Activated T-helper 1 cell treated with anti-CD3 and anti-CD28 coated beads, Interleukin-12 subunit alpha, Interleukin-12 subunit beta, Interleukin-2, Interleukin-4 antibody, amounts not matched to agents 30 ng/mL and 10 ng/mL and 1 ng/mL, durations not matched to agents 14 hours and 24 hours and 36 hours (primary cell): ENCODE data around the gene BPIFA3. TPM values are rescaled to one million over a fixed set of nuclear protein-coding genes. Genes with fewer than 3 reads are reported as not detected.

Source experiments
- DNase-seq: peaks from one replicate; pipeline ENCODE4 v3.0.0; 2021; ENCODE audit warnings: low spot score
- H3K27ac Mint-ChIP-seq: one replicate; pipeline ENCODE4 v1.8.0; 2021; ENCODE audit warnings: mild to moderate bottlenecking, mixed read lengths
- H3K27me3 Mint-ChIP-seq: one replicate; pipeline ENCODE4 v1.8.0; 2022; ENCODE audit warnings: mild to moderate bottlenecking, moderate library complexity, mixed read lengths; ENCODE audit not compliant: insufficient read depth
- H3K36me3 Mint-ChIP-seq: one replicate; pipeline ENCODE4 v1.8.0; 2021; ENCODE audit warnings: low read depth, mixed read lengths
- H3K4me1 Mint-ChIP-seq: one replicate; pipeline ENCODE4 v1.8.0; 2021; ENCODE audit warnings: low read depth, mixed read lengths
- H3K4me3 Mint-ChIP-seq: one replicate; pipeline ENCODE4 v1.8.0; 2021; ENCODE audit warnings: mild to moderate bottlenecking, moderate library complexity, mixed read lengths
- H3K9me3 Mint-ChIP-seq: one replicate; pipeline ENCODE4 v1.8.0; 2021; ENCODE audit warnings: mixed read lengths
- intact Hi-C: fragments of 100-400 bp; cut with micrococcal nuclease; formaldehyde crosslinking; loops from one replicate; pipeline ENCODE4 v1.15.1; 2024
- total RNA-seq: library from RNA; stranded (reverse); gene quantifications from 2 replicates; pipeline ENCODE4 v1.2.3, GENCODE V29; 2022

The BPIFA3 gene
- total RNA-seq, 1 donor from 2014 or later, result not detected

DNA sequence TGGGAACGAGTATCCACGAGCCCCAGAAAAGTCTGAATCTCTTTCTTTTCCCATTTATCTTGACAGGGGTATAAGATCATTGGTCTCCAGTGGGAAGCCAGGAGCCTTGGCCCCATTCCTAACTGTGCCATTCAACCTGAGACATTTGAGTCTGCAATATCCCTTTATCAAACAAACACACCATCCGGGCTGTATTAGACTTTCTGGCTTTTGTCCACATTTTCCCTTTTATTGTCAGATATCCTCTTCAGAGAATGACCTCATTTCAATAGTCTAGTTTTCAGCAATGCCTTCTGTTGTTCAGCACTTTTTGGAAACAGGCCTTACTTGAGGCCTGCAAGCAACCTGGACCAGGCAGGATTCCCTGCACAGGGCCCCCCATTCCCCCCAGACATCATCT, 34.3 kb downstream of the BPIFA3 start:
- Mint-ChIP-seq H3K4me3 (no peak overlapping the region), H3K9me3 (no peaks in the 10 kb centered on the region), H3K4me1 (no peaks in the 10 kb centered on the region), H3K27me3 (no peaks in the 10 kb centered on the region), H3K27ac (no peak overlapping the region), H3K36me3 (no peaks in the 10 kb centered on the region)
- DNase-seq, result no peak
- intact Hi-C loops, result no loop called here

DNA sequence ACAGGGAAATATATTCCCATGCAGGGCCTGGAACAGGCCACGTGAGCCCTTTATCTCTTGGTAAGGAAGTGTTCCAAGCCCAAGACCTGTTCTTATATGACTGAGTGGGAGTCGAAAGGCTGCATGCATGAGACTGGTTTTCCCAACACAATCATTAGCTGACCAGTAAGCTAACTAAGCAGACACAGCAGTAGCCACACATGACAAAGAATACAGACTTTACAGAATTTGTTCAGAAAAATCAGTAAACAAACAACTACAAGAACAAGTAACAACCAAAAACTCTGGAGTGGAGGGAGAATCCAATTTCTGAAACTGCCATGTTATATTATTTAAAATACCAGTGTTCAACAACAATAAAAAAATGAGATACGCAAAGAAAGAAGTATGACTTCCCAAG, 35.3 kb downstream of the BPIFA3 start:
- H3K4me1 Mint-ChIP-seq, result no peaks in the 10 kb centered on the region
- no peaks in the 10 kb centered on the region for H3K9me3 Mint-ChIP-seq
- intact Hi-C loops, result no loop called here
- DNase-seq, result no peak
- no peak overlapping the region for H3K27ac Mint-ChIP-seq
- H3K27me3 Mint-ChIP-seq, result no peaks in the 10 kb centered on the region
- no peaks in the 10 kb centered on the region for H3K36me3 Mint-ChIP-seq
- no peak overlapping the region for H3K4me3 Mint-ChIP-seq

DNA sequence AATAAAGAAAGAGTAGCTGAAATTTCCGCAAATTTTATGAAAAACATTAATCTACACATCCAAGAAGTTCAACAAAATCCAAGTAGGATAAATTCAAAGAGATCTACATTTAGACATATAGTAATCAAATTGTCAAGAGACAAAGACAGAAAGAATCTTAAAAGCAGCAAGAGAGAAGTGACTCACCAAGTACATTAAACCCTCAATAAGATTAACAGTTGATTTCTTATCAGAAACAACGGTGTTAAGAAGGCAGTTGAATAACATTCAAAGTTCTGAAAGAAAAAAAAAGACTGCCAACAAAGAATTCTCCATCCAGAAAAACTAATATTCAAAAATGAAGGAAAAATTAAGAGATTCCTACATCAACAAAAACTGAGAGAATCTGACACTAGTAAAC, 37.9 kb downstream of the BPIFA3 start:
- Mint-ChIP-seq H3K36me3 (no peaks in the 10 kb centered on the region), H3K4me1 (no peaks in the 10 kb centered on the region), H3K27me3 (no peaks in the 10 kb centered on the region), H3K9me3 (no peaks in the 10 kb centered on the region), H3K4me3 (no peak overlapping the region), H3K27ac (no peak overlapping the region)
- no peak for DNase-seq
- intact Hi-C loops, result no loop called here

DNA sequence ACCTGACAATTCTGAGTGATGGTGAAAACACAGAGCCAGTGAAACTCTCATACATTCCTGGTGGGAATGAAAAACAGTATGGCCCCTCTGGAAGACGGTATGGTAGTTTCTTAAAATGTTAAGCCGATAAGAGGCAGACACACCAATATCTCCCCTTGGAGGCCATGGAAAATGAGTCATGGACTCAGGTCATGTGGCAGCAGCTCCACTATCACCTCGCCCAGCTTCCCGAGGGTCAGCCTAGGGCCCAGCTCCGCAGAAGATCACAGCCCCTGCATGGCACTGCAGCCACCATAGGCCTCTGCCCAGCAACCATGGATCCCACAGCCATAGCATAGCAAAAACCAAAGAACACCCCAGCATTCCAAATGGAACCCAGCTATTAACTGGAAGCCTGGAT, 40.1 kb downstream of the BPIFA3 start:
- intact Hi-C loops, result no loop called here
- H3K27ac Mint-ChIP-seq, result no peak overlapping the region

DNA sequence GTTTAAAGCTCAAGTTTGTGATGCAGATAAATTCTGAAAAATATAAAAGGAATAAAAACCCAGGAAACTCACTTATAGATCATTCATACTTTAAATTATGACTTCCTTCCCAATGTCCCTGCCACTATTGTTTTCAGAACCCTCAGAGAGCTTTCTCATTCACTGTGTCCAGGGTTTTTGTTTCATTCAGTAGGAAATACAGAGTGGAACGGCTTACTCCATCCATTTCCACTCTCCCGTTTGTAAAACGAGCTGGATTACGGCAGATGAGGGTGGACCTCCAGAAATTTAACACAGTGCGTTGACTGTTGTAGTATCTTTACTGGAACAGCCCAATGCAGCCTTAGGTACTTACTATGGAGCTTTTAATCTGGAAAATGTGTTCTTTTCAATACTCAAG, 42.2 kb downstream of the BPIFA3 start:
- H3K4me1 Mint-ChIP-seq, result peaks cover 5% of the 10 kb centered on the region
- no peak overlapping the region for H3K27ac Mint-ChIP-seq
- H3K36me3 Mint-ChIP-seq, result no peaks in the 10 kb centered on the region
- no peak for DNase-seq
- intact Hi-C loops, result no loop called here
- H3K27me3 Mint-ChIP-seq, result peaks cover 6% of the 10 kb centered on the region
- H3K9me3 Mint-ChIP-seq, result no peaks in the 10 kb centered on the region
- no peak overlapping the region for H3K4me3 Mint-ChIP-seq

More for the DNA sequence above, 40.1 kb downstream of the BPIFA3 start:
- DNase-seq, result no peak
- H3K4me3 Mint-ChIP-seq, result no peak overlapping the region
- no peaks in the 10 kb centered on the region for H3K36me3 Mint-ChIP-seq
- peaks cover 2% of the 10 kb centered on the region for H3K27me3 Mint-ChIP-seq
- peaks cover 5% of the 10 kb centered on the region for H3K4me1 Mint-ChIP-seq
- no peaks in the 10 kb centered on the region for H3K9me3 Mint-ChIP-seq

DNA sequence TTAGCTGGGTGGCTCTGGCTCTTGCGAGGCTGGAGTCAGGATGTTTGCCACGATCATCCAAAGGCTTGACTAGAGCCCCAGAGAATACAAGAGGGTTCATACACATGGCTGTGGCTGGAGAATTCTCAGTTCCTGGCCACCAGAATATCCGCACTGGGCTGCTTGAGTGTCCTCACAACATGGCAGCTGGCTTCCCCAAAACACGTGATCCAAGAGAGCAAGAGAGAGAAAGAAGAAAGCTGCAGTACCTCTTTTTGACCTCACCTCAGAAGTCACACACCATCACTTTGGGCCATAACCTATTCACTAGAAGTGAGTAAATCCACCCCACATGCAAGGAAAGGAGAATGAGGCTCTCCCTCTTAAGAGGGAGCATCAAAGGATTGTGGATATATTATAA, 44.3 kb downstream of the BPIFA3 start:
- Mint-ChIP-seq H3K4me3 (no peak overlapping the region), H3K4me1 (peaks cover 5% of the 10 kb centered on the region), H3K27me3 (peaks cover 6% of the 10 kb centered on the region), H3K27ac (no peak overlapping the region), H3K36me3 (no peaks in the 10 kb centered on the region), H3K9me3 (no peaks in the 10 kb centered on the region)
- DNase-seq, result no peak
- intact Hi-C loops, result no loop called here

DNA sequence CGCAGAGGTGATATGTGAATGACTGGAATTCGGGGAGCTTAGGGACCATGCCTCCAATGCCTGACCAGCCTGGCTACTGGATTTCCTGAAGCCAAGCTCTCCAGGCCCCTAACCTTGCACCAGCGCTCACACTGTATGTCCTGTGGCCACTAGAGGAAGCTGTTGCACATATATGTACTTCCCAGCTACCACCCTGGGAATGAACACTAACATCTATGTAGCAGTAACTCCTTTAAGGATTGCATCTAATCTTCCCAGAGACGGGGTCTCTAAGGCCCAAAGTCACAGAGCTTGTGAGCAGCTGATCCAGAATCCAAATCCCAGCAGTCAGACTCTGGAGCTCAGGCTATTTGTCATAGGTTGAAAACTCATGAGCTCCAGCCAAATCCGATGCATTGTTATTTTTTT, 45.5 kb downstream of the BPIFA3 start:
- no peaks in the 10 kb centered on the region for H3K9me3 Mint-ChIP-seq
- H3K4me1 Mint-ChIP-seq, result peaks cover 5% of the 10 kb centered on the region
- DNase-seq, result no peak
- intact Hi-C loops, result no loop called here
- H3K36me3 Mint-ChIP-seq, result no peaks in the 10 kb centered on the region
- H3K27ac Mint-ChIP-seq, result no peak overlapping the region
- peaks cover 6% of the 10 kb centered on the region for H3K27me3 Mint-ChIP-seq
- H3K4me3 Mint-ChIP-seq, result no peak overlapping the region

DNA sequence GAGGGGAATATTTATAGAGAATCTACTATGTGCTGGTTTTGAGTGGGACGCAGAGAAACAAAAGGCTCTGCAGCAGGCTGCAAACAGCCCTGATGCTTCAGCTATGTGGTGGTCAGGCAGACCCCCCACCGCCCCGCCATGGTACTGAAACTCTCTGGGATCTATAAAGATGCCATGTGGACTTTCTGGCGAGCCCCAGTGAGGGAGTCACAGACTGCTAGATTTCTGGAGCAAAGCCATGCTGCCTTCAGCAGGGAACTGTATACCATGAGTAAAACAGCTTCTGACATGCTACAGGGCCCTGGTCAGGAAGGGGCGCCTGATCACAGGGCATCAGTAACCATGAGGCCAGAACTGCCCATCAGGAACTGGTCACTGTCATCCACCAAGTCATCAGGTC, 46.6 kb downstream of the BPIFA3 start:
- Mint-ChIP-seq H3K9me3 (no peaks in the 10 kb centered on the region), H3K36me3 (no peaks in the 10 kb centered on the region), H3K4me1 (peaks cover 5% of the 10 kb centered on the region), H3K27ac (no peak overlapping the region), H3K4me3 (no peak overlapping the region), H3K27me3 (peaks cover 12% of the 10 kb centered on the region)
- no peak for DNase-seq
- intact Hi-C loops, result no loop called here

DNA sequence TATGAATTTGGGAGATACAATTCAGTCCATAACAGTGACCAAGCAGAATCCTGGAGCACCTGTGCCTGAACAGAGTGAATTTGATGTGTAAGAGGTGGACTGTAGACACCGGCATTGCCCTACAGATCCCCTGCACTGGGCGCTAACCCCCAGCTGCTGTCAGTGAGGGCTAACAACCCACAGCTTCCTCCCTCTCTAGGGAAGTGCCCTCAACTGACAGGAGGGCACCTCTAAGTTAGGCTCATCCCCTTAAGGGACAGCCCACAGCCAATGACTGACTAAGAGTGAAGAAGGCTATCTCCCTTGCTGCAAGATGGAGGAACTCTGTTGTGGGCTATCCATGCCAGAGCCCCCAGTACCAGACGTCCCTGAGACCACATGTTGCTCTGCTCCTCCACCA, 50.5 kb downstream of the BPIFA3 start:
- Mint-ChIP-seq H3K9me3 (no peaks in the 10 kb centered on the region), H3K36me3 (no peaks in the 10 kb centered on the region), H3K27ac (no peak overlapping the region), H3K4me3 (no peak overlapping the region), H3K4me1 (no peaks in the 10 kb centered on the region), H3K27me3 (peaks cover 13% of the 10 kb centered on the region)
- DNase-seq, result no peak
- intact Hi-C loops, result no loop called here

DNA sequence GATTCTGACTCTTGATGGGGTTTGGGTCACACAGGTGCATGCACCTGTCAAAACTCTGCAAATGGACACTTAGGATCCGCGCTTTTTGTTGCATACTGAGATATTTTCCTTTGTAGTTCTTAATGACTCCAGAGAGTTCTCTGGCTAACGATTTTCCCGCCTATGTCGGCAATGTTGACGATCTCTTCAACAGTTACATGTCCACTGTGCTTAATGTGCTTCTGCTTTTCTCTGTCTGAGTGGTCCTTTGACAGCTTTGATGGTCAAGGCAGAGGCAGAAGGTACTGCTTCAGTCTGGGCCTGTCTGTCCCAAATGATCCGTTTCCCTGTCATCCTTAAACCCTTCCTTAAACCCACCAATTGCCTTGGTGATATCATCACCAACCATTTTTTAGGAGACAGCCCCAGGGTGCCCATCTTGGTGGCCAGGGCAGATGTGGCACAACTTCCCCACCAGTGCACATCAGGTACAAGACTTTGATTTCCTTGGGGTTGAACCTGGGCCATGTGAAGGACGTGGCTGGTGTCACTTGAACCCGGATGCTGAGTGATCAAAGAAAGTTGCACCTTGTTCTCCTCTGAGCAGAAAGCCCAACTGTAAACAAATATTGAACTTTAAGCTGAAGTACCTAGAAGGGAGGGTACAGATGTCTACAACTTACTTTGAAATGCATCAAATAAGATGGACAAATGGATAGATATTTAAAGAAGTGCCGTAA, 55.2 kb downstream of the BPIFA3 start:
- Mint-ChIP-seq H3K9me3 (no peaks in the 10 kb centered on the region), H3K4me1 (peaks cover 5% of the 10 kb centered on the region), H3K36me3 (no peaks in the 10 kb centered on the region), H3K4me3 (no peak overlapping the region), H3K27ac (no peak overlapping the region), H3K27me3 (peaks cover 14% of the 10 kb centered on the region)
- no peak for DNase-seq
- intact Hi-C loops, result no loop called here

DNA sequence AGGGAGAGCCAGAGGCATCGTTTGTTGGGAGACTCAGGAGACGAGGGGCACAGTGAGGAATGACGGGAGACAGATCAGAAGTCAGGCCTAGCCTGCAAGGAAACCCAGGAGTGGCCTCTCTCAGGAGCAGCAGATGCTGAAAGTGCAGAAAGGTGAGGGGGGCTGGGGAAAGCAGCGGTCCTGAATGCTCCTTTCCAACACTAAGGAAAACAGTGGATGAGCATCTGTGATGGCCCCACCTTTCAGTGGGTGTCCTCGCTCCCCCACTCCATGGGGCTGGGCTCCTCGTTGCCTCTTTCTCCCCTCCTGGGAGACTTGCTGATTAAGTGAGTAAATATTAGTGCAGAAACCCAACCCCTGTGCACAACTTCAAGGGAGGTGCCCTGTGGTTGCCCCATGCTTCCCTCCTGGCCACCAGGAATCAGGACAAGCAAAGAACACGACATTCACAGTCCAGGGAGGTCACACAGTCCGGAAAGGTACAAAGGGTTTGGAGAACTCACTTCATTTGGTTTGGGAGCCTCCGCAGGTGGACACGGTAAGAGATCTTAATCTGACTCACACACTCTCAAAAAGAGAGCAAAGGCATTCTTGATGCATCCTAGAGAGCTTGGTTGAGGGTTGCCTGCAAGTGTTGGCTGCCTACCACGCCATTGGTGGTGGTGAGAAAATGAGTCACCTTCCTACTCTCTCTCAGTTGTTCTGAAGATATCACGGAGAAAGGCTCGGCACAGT, 56.1 kb downstream of the BPIFA3 start:
- Mint-ChIP-seq H3K27me3 (peaks cover 10% of the 10 kb centered on the region), H3K27ac (no peak overlapping the region), H3K9me3 (no peaks in the 10 kb centered on the region), H3K4me1 (peaks cover 5% of the 10 kb centered on the region), H3K36me3 (no peaks in the 10 kb centered on the region), H3K4me3 (no peak overlapping the region)
- intact Hi-C loops, result no loop called here
- DNase-seq, result no peak

DNA sequence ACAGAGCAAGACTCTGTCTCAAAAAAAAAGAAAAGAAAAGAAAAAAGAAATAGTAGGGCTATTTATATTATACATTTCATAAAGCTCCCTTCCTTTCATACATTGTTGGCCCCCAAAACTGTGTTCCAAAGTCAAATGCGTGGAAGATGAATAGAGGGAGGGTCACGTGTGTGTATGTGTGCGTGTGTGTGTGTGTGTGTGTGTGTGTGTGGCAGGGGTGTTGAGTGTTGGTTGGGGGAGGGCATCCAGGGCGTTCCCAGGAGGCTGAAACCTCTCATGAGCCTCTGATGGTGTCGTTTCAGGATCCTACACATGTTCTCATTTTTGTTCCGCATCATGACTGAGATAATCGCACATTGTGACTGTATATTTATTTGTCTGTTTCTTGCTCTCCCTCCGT, 58.1 kb downstream of the BPIFA3 start:
- no peak for DNase-seq
- intact Hi-C loops, result no loop called here

DNA sequence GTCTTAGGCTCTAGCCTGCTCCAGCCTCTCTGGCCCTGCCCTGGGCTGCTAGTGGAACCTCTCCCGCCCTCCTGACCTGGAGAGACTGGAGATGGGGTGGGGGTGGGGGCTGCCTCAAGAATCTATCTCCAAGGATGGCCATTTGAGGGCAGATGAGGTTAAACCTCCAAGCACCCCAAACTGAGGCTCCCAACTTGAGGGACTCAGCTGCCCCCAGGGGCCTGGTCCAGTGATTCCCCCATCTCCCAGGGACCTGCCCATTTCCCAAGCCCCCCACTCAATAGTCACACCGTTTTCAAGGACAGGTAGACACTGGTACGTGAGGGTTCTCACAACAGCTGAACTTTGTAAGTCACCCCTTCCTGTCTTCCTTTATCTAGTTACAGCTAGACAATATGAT, 58.7 kb downstream of the BPIFA3 start:
- DNase-seq, result no peak
- H3K4me3 Mint-ChIP-seq, result no peak overlapping the region
- no peaks in the 10 kb centered on the region for H3K36me3 Mint-ChIP-seq
- no peaks in the 10 kb centered on the region for H3K9me3 Mint-ChIP-seq
- intact Hi-C loops, result no loop called here
- no peak overlapping the region for H3K27ac Mint-ChIP-seq
- H3K4me1 Mint-ChIP-seq, result peaks cover 5% of the 10 kb centered on the region
- peaks cover 7% of the 10 kb centered on the region for H3K27me3 Mint-ChIP-seq

More for the DNA sequence above, 58.1 kb downstream of the BPIFA3 start:
- H3K9me3 Mint-ChIP-seq, result no peaks in the 10 kb centered on the region
- no peak overlapping the region for H3K27ac Mint-ChIP-seq
- peaks cover 11% of the 10 kb centered on the region for H3K27me3 Mint-ChIP-seq
- H3K36me3 Mint-ChIP-seq, result no peaks in the 10 kb centered on the region
- peaks cover 5% of the 10 kb centered on the region for H3K4me1 Mint-ChIP-seq
- no peak overlapping the region for H3K4me3 Mint-ChIP-seq
